HepG2 (cell line): Measurements from ENCODE around the gene NT5DC2. TPM values are rescaled to one million over a fixed set of nuclear protein-coding genes. Genes with fewer than 3 reads are reported as not detected.

Experiments used
- ATRX ChIP-seq: sonication (generic); formaldehyde crosslinking; IDR thresholded peaks from 2 replicates; pipeline ENCODE4 v1.4.0; 2020; ENCODE audit warnings: missing genetic modification reagents, borderline replicate concordance
- EEA1 ChIP-seq: sonication (generic); formaldehyde crosslinking; IDR thresholded peaks from 2 replicates; pipeline ENCODE4 v1.5.1; 2020; ENCODE audit warnings: mild to moderate bottlenecking, missing genetic modification reagents, borderline replicate concordance
- ESRRA ChIP-seq: sonication (generic); formaldehyde crosslinking; IDR thresholded peaks from 2 replicates; pipeline ENCODE4 v1.5.1; 2020; ENCODE audit warnings: mild to moderate bottlenecking, low read depth, missing genetic modification reagents
- FOXA1 ChIP-seq, 2 experiments: fragments of 450-650 bp in 1 of 2; sonication (generic) in 1 of 2; formaldehyde crosslinking in 1 of 2; IDR thresholded peaks; 2 replicates each; pipeline versions ENCODE4 v1.4.0 to v1.6.1; 2016 to 2020; ENCODE audit warnings: missing genetic modification reagents in 1 of 2
- FOXC1 ChIP-seq: sonication (generic); formaldehyde crosslinking; IDR thresholded peaks from 2 replicates; pipeline ENCODE4 v1.8.0; 2022; ENCODE audit warnings: mild to moderate bottlenecking, missing genetic modification reagents, borderline replicate concordance
- GATAD1 ChIP-seq: IDR thresholded peaks from 2 replicates; pipeline ENCODE4 v1.6.1; 2016; ENCODE audit warnings: missing genetic modification reagents, missing compliant biosample characterization
- HOXA9 ChIP-seq: sonication (generic); formaldehyde crosslinking; IDR thresholded peaks from 2 replicates; pipeline ENCODE4 v1.8.1; 2022; ENCODE audit warnings: missing genetic modification reagents, mild to moderate bottlenecking, moderate library complexity, borderline replicate concordance
- ISX ChIP-seq: sonication (generic); formaldehyde crosslinking; conservative IDR thresholded peaks from 2 replicates; pipeline ENCODE4 v1.5.0; 2020; ENCODE audit warnings: missing genetic modification reagents
- MXD1 ChIP-seq: sonication (generic); formaldehyde crosslinking; IDR thresholded peaks from 2 replicates; pipeline ENCODE4 v1.4.0; 2020; ENCODE audit warnings: mild to moderate bottlenecking, missing genetic modification reagents
- NFAT5 ChIP-seq: sonication (generic); formaldehyde crosslinking; IDR thresholded peaks from 2 replicates; pipeline ENCODE4 v1.4.0; 2020; ENCODE audit warnings: missing genetic modification reagents
- RBAK ChIP-seq: sonication (generic); formaldehyde crosslinking; IDR thresholded peaks from 2 replicates; pipeline ENCODE4 v1.5.1; 2020; ENCODE audit warnings: mild to moderate bottlenecking, missing genetic modification reagents
- TBX2 ChIP-seq: sonication (generic); formaldehyde crosslinking; IDR thresholded peaks from 2 replicates; pipeline ENCODE4 v1.5.0; 2020; ENCODE audit warnings: missing genetic modification reagents, mild to moderate bottlenecking, borderline replicate concordance
- TOE1 ChIP-seq: sonication (generic); formaldehyde crosslinking; IDR thresholded peaks from 2 replicates; pipeline ENCODE4 v1.4.0; 2020; ENCODE audit warnings: mild to moderate bottlenecking, missing genetic modification reagents
- ZBTB4 ChIP-seq: sonication (generic); formaldehyde crosslinking; IDR thresholded peaks from 2 replicates; pipeline ENCODE4 v1.4.0; 2020; ENCODE audit warnings: missing genetic modification reagents, mild to moderate bottlenecking, borderline replicate concordance
- ZFP41 ChIP-seq: sonication (generic); formaldehyde crosslinking; IDR thresholded peaks from 2 replicates; pipeline ENCODE4 v1.4.0; 2020; ENCODE audit warnings: mild to moderate bottlenecking, missing genetic modification reagents, borderline replicate concordance
- ZFP82 ChIP-seq: sonication (generic); formaldehyde crosslinking; IDR thresholded peaks from 2 replicates; pipeline ENCODE4 v1.5.1; 2020; ENCODE audit warnings: mild to moderate bottlenecking, missing genetic modification reagents, borderline replicate concordance
- ZNF235 ChIP-seq: sonication (generic); formaldehyde crosslinking; IDR thresholded peaks from 2 replicates; pipeline ENCODE4 v1.8.1; 2023; ENCODE audit warnings: mild to moderate bottlenecking, missing genetic modification reagents, borderline replicate concordance
- ZNF333 ChIP-seq: sonication (generic); formaldehyde crosslinking; IDR thresholded peaks from 2 replicates; pipeline ENCODE4 v1.4.0; 2020; ENCODE audit warnings: mild to moderate bottlenecking, missing genetic modification reagents, borderline replicate concordance
- ZNF713 ChIP-seq: sonication (generic); formaldehyde crosslinking; IDR thresholded peaks from 2 replicates; pipeline ENCODE4 v1.4.0; 2020; ENCODE audit warnings: mild to moderate bottlenecking, missing genetic modification reagents
- ZNF879 ChIP-seq: sonication (generic); formaldehyde crosslinking; IDR thresholded peaks from 2 replicates; pipeline ENCODE4 v1.8.1; 2023; ENCODE audit warnings: missing genetic modification reagents
- ZZZ3 ChIP-seq: sonication (generic); formaldehyde crosslinking; IDR thresholded peaks from 2 replicates; pipeline ENCODE4 v1.4.0; 2020; ENCODE audit warnings: missing genetic modification reagents, mild to moderate bottlenecking, borderline replicate concordance
- polyA plus RNA-seq, 8 experiments: library from polyadenylated mRNA; depleted of rRNA in 3 of 8; stranded (reverse) in 7 of 8; unstranded in 1 of 8; fragments of >200 nt; fragmentation: Illumina TruSeq in 4 of 8; extraction: Trizol in 4 of 8; gene quantifications; 2 replicates each; pipeline versions ENCODE4 v1.2.1 to v1.2.3, GENCODE V29; 2011 to 2016; ENCODE audit warnings: low read depth in 4 of 8, missing spikeins in 1 of 8, mixed read lengths in 1 of 8; ENCODE audit not compliant: insufficient read depth in 1 of 8
- total RNA-seq, 5 experiments: library from RNA; depleted of rRNA; stranded (reverse); fragments of >200 nt; fragmentation: Illumina TruSeq; extraction: Trizol; gene quantifications; 2 replicates each; pipeline ENCODE4 v1.2.3, GENCODE V29; 2016; ENCODE audit warnings: low read depth in 1 of 5

NT5DC2 gene
- total and polyA plus RNA-seq, 2 of the 13 experiments (the other 11 are each of a cell fraction or from before 2014, with no cell fraction given) = 131 to 240 TPM

GRCh38 chr3:52533623-52534280 is at the start of gene NT5DC2 (continued):
- TF ChIP-seq ZNF235 (CRISPR knock-in tag) (no peak; the same call in 1 of the 2 replicates), ZNF879 (CRISPR knock-in tag) (peak; percentile 91), ATRX (no peak), ZZZ3 (CRISPR knock-in tag) (no peak), GATAD1 (CRISPR knock-in tag) (no peak), ESRRA (CRISPR knock-in tag) (no peak), ZBTB4 (CRISPR knock-in tag) (no peak), ZNF713 (CRISPR knock-in tag) (no peak), FOXC1 (0 out of 2 replicates have a peak, but pooled peaks have one; percentile 22), ZNF333 (CRISPR knock-in tag) (no peak), EEA1 (CRISPR knock-in tag) (0 out of 2 replicates have a peak, but pooled peaks have one; percentile 17), ZFP82 (CRISPR knock-in tag) (peak; percentile 92; the same call in 1 of the 2 replicates), TBX2 (no peak), ZFP41 (CRISPR knock-in tag) (peak; percentile 58; the same call in 1 of the 2 replicates), TOE1 (CRISPR knock-in tag) (no peak), RBAK (CRISPR knock-in tag) (no peak), HOXA9 (CRISPR knock-in tag) (no peak), ISX (CRISPR knock-in tag) (no peak), NFAT5 (CRISPR knock-in tag) (no peak), MXD1 (CRISPR knock-in tag) (peak; percentile 49; the same call in 1 of the 2 replicates), FOXA1 (IDR thresholded peaks at IDR 0.05) (no peak), FOXA1 (CRISPR knock-in tag; IDR thresholded peaks at IDR 0.05) (no peak)
